ENCODE measurements around the gene FAM53A. TPM values are rescaled to one million over a fixed set of nuclear protein-coding genes. Genes with fewer than 3 reads are reported as not detected.

Gene FAM53A
- total and polyA plus RNA-seq, 4 experiments from 2014 or later = 0.89 to 2.8 (median 1.7) TPM

DNA sequence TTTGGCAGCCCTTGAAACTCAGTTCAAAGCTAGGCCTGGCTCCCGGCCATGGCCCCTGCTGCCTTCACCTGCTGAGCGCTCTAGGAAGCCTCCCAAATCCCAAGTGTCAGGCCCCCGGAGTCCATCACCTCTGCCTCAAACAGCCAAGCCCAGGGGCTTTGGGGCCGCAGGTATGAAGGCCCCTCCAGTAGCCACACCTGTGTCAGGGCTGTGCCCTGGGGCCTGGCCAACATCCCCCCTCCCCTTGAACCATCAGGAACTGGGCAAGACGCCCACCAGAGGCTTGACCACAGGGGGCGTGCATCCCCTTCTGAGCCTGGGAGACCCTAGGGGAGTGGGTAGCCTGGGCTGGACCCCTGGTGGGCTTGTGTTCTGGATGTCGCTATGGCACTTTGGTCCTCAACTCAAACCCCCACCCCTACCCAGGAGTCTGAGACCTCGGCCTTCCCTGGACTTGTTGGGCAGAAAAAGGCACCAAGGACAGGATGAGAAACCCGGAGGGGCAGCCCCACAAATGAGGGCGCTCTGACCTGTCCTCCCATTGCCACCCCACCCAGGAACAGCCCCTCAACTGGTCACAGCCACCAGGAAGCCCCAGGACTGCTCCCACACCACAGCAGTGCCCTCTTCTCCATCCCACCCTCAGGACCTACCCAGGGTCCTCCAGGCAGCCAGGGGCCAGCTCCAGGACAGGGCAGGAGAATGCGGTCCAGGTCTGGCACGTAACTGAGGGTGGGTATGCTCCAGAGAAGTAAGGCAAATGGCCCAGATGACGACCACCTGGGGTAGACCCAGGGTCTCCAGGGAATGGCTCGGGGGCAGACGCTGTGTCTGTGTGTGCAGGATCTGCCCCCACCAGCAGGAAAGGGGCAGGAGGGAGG, 32.2 kb upstream of the FAM53A start:
- peaks cover 49% of the 10 kb centered on the region for H3K4me1 ChIP-seq (ENCODE audit: insufficient read depth, low read length)
- peaks cover 5% of the 10 kb centered on the region for H3K36me3 ChIP-seq (ENCODE audit: insufficient read depth, low read length)
- peak overlapping the region in 1 of 8 donors; percentile 35 for H3K4me3 Mint-ChIP-seq
- intact Hi-C loops (cut with micrococcal nuclease) = no loop called here
- no peaks in the 10 kb centered on the region for H3K27me3 Mint-ChIP-seq
- peaks cover 5 to 30% of the 10 kb centered on the region in 2 donors for H3K36me3 Mint-ChIP-seq
- no peak overlapping the region for H3K4me3 ChIP-seq (ENCODE audit: low read length in 2 of 2)
- H3K4me1 Mint-ChIP-seq = peaks cover 18 to 56% (median 36%) of the 10 kb centered on the region in 4 donors
- CTCF ChIA-PET (ENCODE audit: partially characterized antibody) = interaction anchor here (18.0 kb wide), 1 partner anchor 25 kb away, joined by 591 read pairs; no protein-coding TSS in a partner anchor
- H3K27ac Mint-ChIP-seq = peak overlapping the region in 4 of 7 donors; percentile 19 to 98 (median 44)
- peaks cover 0 to 3% (median 0%) of the 10 kb centered on the region in 8 donors for H3K9me3 Mint-ChIP-seq
- H3K9me3 ChIP-seq (ENCODE audit: control insufficient read depth in 1 of 2, low read length in 2 of 2) = no peaks in the 10 kb centered on the region
- H3K27me3 ChIP-seq (ENCODE audit: insufficient read depth, low read length) = no peaks in the 10 kb centered on the region
- no peak overlapping the region for H3K27ac ChIP-seq (ENCODE audit: low read depth, low read length)
- DNase-seq = no peak
- POLR2A ChIA-PET (ENCODE audit: partially characterized antibody) = no interaction called here

DNA sequence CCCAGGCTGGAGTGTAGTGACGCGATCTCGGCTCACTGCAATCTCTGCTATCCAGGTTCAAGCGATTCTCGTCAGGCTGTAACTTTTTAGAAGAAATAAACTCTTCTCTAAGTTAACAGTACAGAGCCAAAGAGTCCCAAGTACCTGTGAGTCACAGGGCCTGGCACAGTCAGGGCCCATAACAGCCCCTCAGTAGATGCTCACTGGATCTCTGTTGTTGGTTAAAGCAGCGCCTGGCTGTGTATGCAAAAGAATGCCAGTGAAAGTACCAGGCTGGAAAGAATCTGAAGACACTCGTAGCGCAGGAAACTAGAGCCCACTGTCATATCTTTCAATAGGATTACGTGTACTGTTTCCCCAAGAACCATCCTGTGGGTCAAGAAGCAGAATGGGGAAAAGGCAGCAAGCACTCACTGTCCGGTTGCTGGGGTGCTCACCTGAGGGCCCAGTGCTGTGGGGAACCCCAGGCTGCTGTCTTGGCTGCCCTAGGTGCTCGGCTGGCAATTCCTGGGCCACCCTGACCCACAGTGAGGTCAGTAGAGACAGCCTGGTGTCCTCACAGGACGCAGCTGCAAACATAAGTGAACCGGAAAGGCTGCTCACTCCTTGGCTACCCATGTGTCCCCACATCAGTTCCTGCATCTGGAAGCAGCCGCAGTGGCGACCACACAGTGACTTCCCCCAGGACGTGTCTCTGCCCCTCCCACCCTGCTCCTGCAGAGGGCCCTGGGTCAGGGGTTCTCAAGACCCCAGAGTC, 31.1 kb upstream of the FAM53A start:
- peaks cover 58% of the 10 kb centered on the region for H3K4me1 ChIP-seq (ENCODE audit: insufficient read depth, low read length)

DNA sequence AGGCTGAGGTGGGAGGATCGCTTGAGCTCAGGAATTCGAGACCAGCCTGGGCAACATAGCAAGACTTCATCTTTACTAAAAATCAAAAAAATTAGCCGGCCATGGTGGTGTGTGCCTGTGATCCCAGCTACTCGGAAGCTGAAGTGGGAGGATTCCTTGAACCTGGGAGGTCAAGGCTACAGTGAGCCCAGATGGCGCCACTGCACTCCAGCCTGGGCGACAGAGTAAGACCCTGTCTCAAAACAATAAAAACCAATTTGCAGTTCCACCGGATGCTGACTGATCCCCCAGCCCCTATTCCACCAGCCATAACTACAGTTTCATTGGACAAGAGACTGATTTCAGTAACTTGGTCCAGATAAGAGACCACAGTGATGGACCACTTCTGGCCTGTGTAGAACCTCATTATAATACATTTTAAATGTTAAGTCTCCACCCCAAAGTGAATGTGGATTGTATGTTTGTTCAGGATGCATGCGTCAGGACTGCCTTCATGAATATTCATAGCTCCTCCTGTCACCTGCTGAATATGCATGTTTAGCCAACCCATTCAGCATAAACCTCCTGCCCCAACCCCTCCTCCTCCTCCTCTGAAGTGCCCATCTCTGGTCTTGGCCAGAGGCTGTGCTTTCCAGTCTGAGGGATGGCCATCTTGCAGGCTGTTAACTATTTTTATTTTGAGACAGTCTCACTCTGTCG, 30.3 kb upstream of the FAM53A start:
- H3K9me3 Mint-ChIP-seq = peaks cover 0 to 3% (median 0%) of the 10 kb centered on the region in 8 donors
- intact Hi-C loops (cut with micrococcal nuclease) = loop anchor here (5.0 kb wide), 3 partner anchors 143 to 1248 kb away; partner anchors contain the start of genes GRK4, LETM1, NOP14 and UVSSA
- H3K4me3 Mint-ChIP-seq = peak overlapping the region; percentile 31 to 98 (median 82)
- Histone ChIP-seq H3K27me3 (ENCODE audit: insufficient read depth, low read length) (no peaks in the 10 kb centered on the region), H3K36me3 (ENCODE audit: insufficient read depth, low read length) (peaks cover 5% of the 10 kb centered on the region), H3K27ac (ENCODE audit: low read depth, low read length) (peak overlapping the region; percentile 92), H3K9me3 (ENCODE audit: control insufficient read depth in 1 of 2, low read length in 2 of 2) (no peaks in the 10 kb centered on the region), H3K4me1 (ENCODE audit: insufficient read depth, low read length) (peaks cover 58% of the 10 kb centered on the region), H3K4me3 (ENCODE audit: low read length in 2 of 2) (no peak overlapping the region)
- peaks cover 14 to 36% of the 10 kb centered on the region in 2 donors for H3K36me3 Mint-ChIP-seq
- ChIA-PET CTCF (ENCODE audit: partially characterized antibody) (interaction anchor here (3.7 kb wide), 1 partner anchor 20 kb away, joined by 53 read pairs; no protein-coding TSS in a partner anchor), POLR2A (ENCODE audit: partially characterized antibody) (interaction anchor here (3.3 to 3.9 kb wide), 2 partner anchors 9 to 156 kb away, joined by 16 to 196 read pairs; partner anchors contain the start of genes NSD2, TACC3 and TMEM129)
- no peaks in the 10 kb centered on the region for H3K27me3 Mint-ChIP-seq
- H3K27ac Mint-ChIP-seq = peak overlapping the region; percentile 48 to 98 (median 96)
- peaks cover 27 to 66% (median 43%) of the 10 kb centered on the region in 4 donors for H3K4me1 Mint-ChIP-seq
- DNase-seq = no peak

More for the DNA sequence above, 31.1 kb upstream of the FAM53A start:
- ChIA-PET POLR2A (ENCODE audit: partially characterized antibody) (interaction anchor here (3.9 kb wide), 1 partner anchor 8 kb away, joined by 196 read pairs; the partner anchor contains the start of genes TACC3 and TMEM129), CTCF (ENCODE audit: partially characterized antibody) (no interaction called here)
- Mint-ChIP-seq H3K36me3 (peaks cover 10 to 34% of the 10 kb centered on the region in 2 donors), H3K9me3 (peaks cover 0 to 3% (median 0%) of the 10 kb centered on the region in 8 donors), H3K27ac (peak overlapping the region; percentile 29 to 98 (median 66)), H3K4me1 (peaks cover 25 to 65% (median 43%) of the 10 kb centered on the region in 4 donors), H3K27me3 (no peaks in the 10 kb centered on the region), H3K4me3 (peak overlapping the region in 7 of 8 donors; percentile 13 to 98 (median 62))
- Histone ChIP-seq H3K4me3 (ENCODE audit: low read length in 2 of 2) (no peak overlapping the region), H3K36me3 (ENCODE audit: insufficient read depth, low read length) (peaks cover 5% of the 10 kb centered on the region), H3K9me3 (ENCODE audit: control insufficient read depth in 1 of 2, low read length in 2 of 2) (no peaks in the 10 kb centered on the region), H3K27ac (ENCODE audit: low read depth, low read length) (peak overlapping the region; percentile 92), H3K27me3 (ENCODE audit: insufficient read depth, low read length) (no peaks in the 10 kb centered on the region)
- DNase-seq = no peak
- intact Hi-C loops (cut with micrococcal nuclease) = no loop called here

DNA sequence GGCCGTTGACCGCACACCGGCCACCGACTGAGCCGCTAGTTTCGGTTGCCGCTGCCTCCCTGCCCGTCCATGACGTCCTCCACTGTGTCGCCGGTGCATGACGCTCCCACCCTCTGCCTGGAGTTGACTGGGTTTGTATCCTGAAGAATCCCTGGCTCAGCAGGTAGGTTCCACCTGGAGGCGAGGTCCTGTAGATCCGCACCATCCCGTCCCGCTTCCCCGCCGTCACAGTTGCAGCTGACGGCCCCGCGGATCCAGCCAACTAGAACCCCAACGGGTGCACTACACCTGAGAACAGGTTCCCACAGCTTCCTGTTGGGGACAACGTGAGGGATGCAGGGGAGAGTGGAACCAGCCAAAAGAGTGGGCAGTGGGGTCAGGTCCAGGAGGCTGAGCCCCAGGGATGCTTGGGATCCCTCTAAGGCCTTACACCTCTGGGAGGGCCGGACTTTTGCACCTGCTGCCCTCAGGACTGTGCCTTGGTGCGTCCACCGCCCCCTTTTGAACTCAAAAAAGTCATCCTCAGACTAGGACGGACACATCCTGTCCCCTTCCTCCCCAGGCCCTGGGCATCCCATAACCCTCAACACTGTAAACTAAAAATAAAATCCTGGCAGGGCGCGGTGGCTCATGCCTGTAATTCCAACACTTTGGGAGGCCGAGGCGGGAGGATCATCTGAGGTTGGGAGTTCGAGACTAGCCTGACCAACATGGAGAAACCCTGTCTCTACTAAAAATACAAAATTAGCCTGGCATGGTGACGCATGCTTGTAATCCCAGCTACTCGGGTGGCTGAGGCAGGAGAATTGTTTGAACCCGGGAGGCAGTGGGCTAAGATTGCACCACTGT, 29.1 kb upstream of the FAM53A start:
- peak overlapping the region; percentile 95 to 99 (median 98) for H3K4me3 Mint-ChIP-seq
- H3K27ac Mint-ChIP-seq = peak overlapping the region; percentile 94 to 98 (median 97)
- DNase-seq = no peak
- POLR2A ChIA-PET (ENCODE audit: partially characterized antibody) = interaction anchor here (0.9 to 3.9 kb wide), 12 partner anchors 10 to 549 kb away, joined by 3 to 196 read pairs (median 8); partner anchors contain the start of genes NSD2, TACC3, TMEM129 and UVSSA
- CTCF ChIA-PET (ENCODE audit: partially characterized antibody) = interaction anchor here (1.0 to 3.7 kb wide), 5 partner anchors 10 to 24 kb away, joined by 3 to 53 read pairs (median 4); no protein-coding TSS in a partner anchor
- peaks cover 14 to 39% of the 10 kb centered on the region in 2 donors for H3K36me3 Mint-ChIP-seq
- no peaks in the 10 kb centered on the region for H3K27me3 Mint-ChIP-seq
- H3K4me1 Mint-ChIP-seq = peaks cover 29 to 69% (median 50%) of the 10 kb centered on the region in 4 donors
- Histone ChIP-seq H3K9me3 (ENCODE audit: control insufficient read depth in 1 of 2, low read length in 2 of 2) (no peaks in the 10 kb centered on the region), H3K27me3 (ENCODE audit: insufficient read depth, low read length) (no peaks in the 10 kb centered on the region), H3K36me3 (ENCODE audit: insufficient read depth, low read length) (peaks cover 5% of the 10 kb centered on the region), H3K4me1 (ENCODE audit: insufficient read depth, low read length) (peaks cover 67% of the 10 kb centered on the region), H3K27ac (ENCODE audit: low read depth, low read length) (peak overlapping the region; percentile 92), H3K4me3 (ENCODE audit: low read length in 2 of 2) (peak overlapping the region; percentile 59 to 99)
- H3K9me3 Mint-ChIP-seq = peaks cover 0 to 2% (median 0%) of the 10 kb centered on the region in 8 donors
- intact Hi-C loops (cut with micrococcal nuclease) = loop anchor here (2.0 to 5.0 kb wide), 5 partner anchors 14 to 1249 kb away; partner anchors contain the start of genes GRK4, LETM1, NOP14 and NSD2

DNA sequence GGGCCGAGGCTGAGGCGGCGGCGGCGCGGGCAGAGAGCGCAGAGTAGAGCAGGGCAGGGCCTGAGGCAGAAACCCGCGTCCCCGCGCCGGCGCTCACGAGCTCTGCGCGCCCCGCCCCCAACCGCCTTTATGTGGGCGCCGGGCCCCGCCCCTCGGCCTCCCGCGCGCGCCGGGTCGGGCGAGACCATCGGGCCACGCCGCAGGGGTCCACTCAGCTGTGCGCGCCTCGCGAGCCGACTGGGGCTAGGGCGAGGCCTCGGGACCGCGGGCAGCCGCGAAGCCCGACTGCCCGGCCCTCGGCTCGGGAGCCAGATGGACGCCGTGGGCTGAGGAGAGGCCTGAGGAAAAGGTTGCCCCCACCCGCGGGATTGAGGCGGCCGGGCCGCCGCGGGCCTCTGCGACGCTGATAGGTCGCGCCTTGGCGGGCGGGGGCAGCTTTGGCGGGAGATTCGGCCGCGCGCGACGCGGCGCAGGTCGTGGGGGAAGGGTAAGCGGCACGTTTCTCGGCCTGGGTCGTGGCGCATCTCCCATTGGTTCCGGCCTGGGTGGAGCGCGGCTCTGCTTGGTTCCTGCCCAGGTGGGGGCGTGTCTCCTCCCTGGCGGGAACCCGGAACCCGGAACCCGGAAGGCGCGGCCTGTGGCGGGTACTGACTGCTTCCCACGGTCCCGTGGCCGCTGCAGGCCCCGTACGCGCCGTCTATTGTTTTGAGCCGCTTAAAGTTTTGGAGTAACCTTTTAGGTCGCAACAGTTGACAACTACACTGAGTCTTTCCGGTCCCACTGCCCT, 28.3 kb upstream of the FAM53A start, which contains the start of gene SLBP:
Gene SLBP, minus strand, starts transcription at position 104 of the 787 bp plus-strand sequence. CDS start 131 bp downstream, outside the sequence.
- Histone ChIP-seq H3K27me3 (ENCODE audit: insufficient read depth, low read length) (no peaks in the 10 kb centered on the region), H3K4me3 (ENCODE audit: low read length in 2 of 2) (peak within 1 kb of the TSS; percentile 62 to 99), H3K9me3 (ENCODE audit: control insufficient read depth in 1 of 2, low read length in 2 of 2) (no peaks in the 10 kb centered on the region), H3K36me3 (ENCODE audit: insufficient read depth, low read length) (peaks cover 5% of the 10 kb centered on the region), H3K4me1 (ENCODE audit: insufficient read depth, low read length) (peaks cover 67% of the 10 kb centered on the region), H3K27ac (ENCODE audit: low read depth, low read length) (peak within 1 kb of the TSS; percentile 92)
- peak; percentile 98 to 99 (median 99) for DNase-seq
- Mint-ChIP-seq H3K27ac (peak within 1 kb of the TSS; percentile 95 to 98 (median 97)), H3K4me1 (peaks cover 31 to 74% (median 53%) of the 10 kb centered on the region in 4 donors), H3K9me3 (no peaks in the 10 kb centered on the region), H3K36me3 (peaks cover 17 to 44% of the 10 kb centered on the region in 2 donors), H3K4me3 (peak within 1 kb of the TSS; percentile 95 to 99 (median 98)), H3K27me3 (no peaks in the 10 kb centered on the region)
- ChIA-PET POLR2A (ENCODE audit: partially characterized antibody) (interaction anchor here (0.7 to 3.9 kb wide), 20 partner anchors 10 to 702 kb away, joined by 3 to 196 read pairs (median 4); partner anchors contain the start of genes NELFA, NSD2, TACC3 and TMEM129), CTCF (ENCODE audit: partially characterized antibody) (interaction anchor here (0.6 to 3.7 kb wide), 10 partner anchors 9 to 23 kb away, joined by 3 to 53 read pairs (median 4); no protein-coding TSS in a partner anchor)
- intact Hi-C loops (cut with micrococcal nuclease) = loop anchor here (1.0 to 5.0 kb wide), 9 partner anchors 9 to 1250 kb away; partner anchors contain the start of genes FAM53A, GRK4, LETM1 and NOP14
